ENCODE data around the gene TMEM201. TPM values are rescaled to one million over a fixed set of nuclear protein-coding genes. Genes with fewer than 3 reads are reported as not detected.

Gene TMEM201
- total and polyA plus RNA-seq, 2 of the 8 experiments (the other 6 are each of a cell fraction or from before 2014, with no cell fraction given) = 8.2 to 27.1 TPM

DNA sequence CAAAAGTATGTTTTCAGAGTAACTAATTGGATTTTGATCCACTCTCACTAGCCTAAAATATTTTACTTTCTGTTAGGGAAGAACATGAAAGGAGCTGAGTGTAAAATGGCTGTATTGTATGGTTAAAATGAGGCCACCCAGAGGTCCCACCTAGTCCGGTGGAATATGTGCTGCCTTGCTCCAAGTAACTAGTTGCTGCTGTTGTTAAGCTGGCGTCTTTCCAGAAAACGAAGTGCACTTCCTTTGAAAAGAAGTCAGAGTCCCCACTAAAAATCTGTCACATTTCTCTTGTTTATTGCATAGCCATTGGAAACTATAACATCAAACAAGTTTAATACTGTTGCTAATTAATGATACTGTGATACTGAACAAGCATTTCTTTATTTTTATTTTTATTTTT, 46.3 kb upstream of the TMEM201 start:
- Histone ChIP-seq H3K14ac (ENCODE audit: insufficient read length) (no peak overlapping the region), H3K4me3 (ENCODE audit: extremely low read depth in 1 of 4, insufficient read depth in 2 of 4, low read depth in 3 of 4, low read length in 4 of 4) (no peak overlapping the region), H3K23me2 (ENCODE audit: low read depth, low read length) (peaks cover 4% of the 10 kb centered on the region; the same call in 1 of the 2 replicates), H2BK15ac (ENCODE audit: low read length) (no peak overlapping the region), H2AK5ac (ENCODE audit: low read depth, low read length) (no peak overlapping the region), H2BK12ac (ENCODE audit: low read depth, low read length) (no peak overlapping the region), H3K4me2 (ENCODE audit: insufficient read depth in 1 of 2, low read depth in 2 of 2, low read length in 2 of 2) (no peak overlapping the region), H3K18ac (ENCODE audit: extremely low read depth, low read length) (no peak overlapping the region), H3K4me1 (replicated peaks in 1 of 4; ENCODE audit: control insufficient read depth in 3 of 4, insufficient read depth in 4 of 4, low read length in 3 of 4) (peaks cover 0 to 12% (median 5%) of the 10 kb centered on the region in 4 experiments; a peak in 3 of 7 replicates), H2BK20ac (ENCODE audit: low read length) (no peak overlapping the region), H4K5ac (ENCODE audit: insufficient read length, low read depth, low read length) (no peak overlapping the region), H3K56ac (replicated peaks; ENCODE audit: insufficient read length, low read depth, low read length) (no peak overlapping the region), H3K4ac (replicated peaks; ENCODE audit: insufficient read length, low read depth, low read length) (no peak overlapping the region), H2BK120ac (replicated peaks; ENCODE audit: low read depth, low read length) (no peak overlapping the region), H4K8ac (ENCODE audit: extremely low read depth, insufficient read depth, low read length) (no peak overlapping the region), H4K20me1 (replicated peaks in 1 of 2; ENCODE audit: control insufficient read depth in 1 of 2, insufficient read depth in 2 of 2, low read length in 2 of 2) (peaks cover 17 to 20% of the 10 kb centered on the region in 2 experiments), H3K79me1 (ENCODE audit: low read depth, low read length) (peaks cover 4% of the 10 kb centered on the region; the same call in 1 of the 2 replicates), H3K27ac (ENCODE audit: low read depth, low read length) (no peak overlapping the region), H3K36me3 (ENCODE audit: control insufficient read depth in 2 of 4, insufficient read depth in 4 of 4, low read length in 3 of 4) (no peaks in the 10 kb centered on the region), H2BK5ac (ENCODE audit: low read depth, low read length) (no peak overlapping the region), H3K79me2 (ENCODE audit: control insufficient read depth in 1 of 2, insufficient read depth in 2 of 2, low read length in 2 of 2) (peaks cover 18 to 69% of the 10 kb centered on the region in 2 experiments), H3K23ac (ENCODE audit: insufficient read length) (no peak overlapping the region), H3K9me3 (ENCODE audit: insufficient read depth in 2 of 2, low read depth in 1 of 2, low read length in 1 of 2) (no peaks in the 10 kb centered on the region), H3K27me3 (replicated peaks in 1 of 4; ENCODE audit: control insufficient read depth in 3 of 4, extremely low read depth in 1 of 4, insufficient read depth in 3 of 4, low read length in 3 of 4) (no peaks in the 10 kb centered on the region), H4K91ac (replicated peaks; ENCODE audit: insufficient read length, low read length) (no peak overlapping the region), H3K9ac (replicated peaks in 1 of 4; ENCODE audit: extremely low read depth in 1 of 4, low read depth in 3 of 4, low read length in 3 of 4) (no peak overlapping the region), H2AFZ (ENCODE audit: low read length) (no peak overlapping the region)
- TF ChIP-seq SIN3A (conservative IDR thresholded peaks at IDR 0.05 in 1 of 2, IDR thresholded peaks at IDR 0.05 in 1 of 2; ENCODE audit: low read depth in 1 of 2, low read length in 2 of 2) = no peak
- TF ChIP-seq, protein P1, sequence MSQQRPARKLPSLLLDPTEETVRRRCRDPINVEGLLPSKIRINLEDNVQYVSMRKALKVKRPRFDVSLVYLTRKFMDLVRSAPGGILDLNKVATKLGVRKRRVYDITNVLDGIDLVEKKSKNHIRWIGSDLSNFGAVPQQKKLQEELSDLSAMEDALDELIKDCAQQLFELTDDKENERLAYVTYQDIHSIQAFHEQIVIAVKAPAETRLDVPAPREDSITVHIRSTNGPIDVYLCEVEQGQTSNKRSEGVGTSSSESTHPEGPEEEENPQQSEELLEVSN (IDR thresholded peaks at IDR 0.05) = no peak
- no peak for TF ChIP-seq RXRA (IDR thresholded peaks at IDR 0.05; ENCODE audit: insufficient read depth, low read depth, low read length)
- TF ChIP-seq EZH2 (IDR thresholded peaks at IDR 0.05; ENCODE audit: low read depth, low read length, severe bottlenecking) = no peak
- no peak for TF ChIP-seq RNF2 (IDR thresholded peaks at IDR 0.05; ENCODE audit: borderline replicate concordance, low read depth, low read length, missing control alignments, poor library complexity, severe bottlenecking)
- TF ChIP-seq CBX5 (IDR thresholded peaks at IDR 0.05; ENCODE audit: low read depth, low read length) = no peak
- TF ChIP-seq ZNF274 (IDR thresholded peaks at IDR 0.05; ENCODE audit: borderline replicate concordance, extremely low read depth, low read length) = no peak
- DNase-seq (ENCODE audit: low read depth in 1 of 2, low spot score in 2 of 2) = no peak
- CTCF ChIA-PET (ENCODE audit: partially characterized antibody) = interaction anchor here (1.5 to 2.7 kb wide), 2 partner anchors 10 to 51 kb away, joined by 5 to 6 read pairs; no protein-coding TSS in a partner anchor
- 94% methylated on average over 3 of the region's 3 CpGs; no CpG with 5 or more reads in 1 of the 2 experiments for WGBS, 2 experiments (ENCODE audit: extremely low coverage in 1 of 2, insufficient coverage in 1 of 2, insufficient read length in 1 of 2, insufficient replicate concordance in 2 of 2, low coverage in 1 of 2, low lambda C conversion rate in 2 of 2, missing lambda C conversion rate in 1 of 2)
- FAIRE-seq = no peak
- POLR2A ChIA-PET (ENCODE audit: partially characterized antibody) = interaction anchor here (1.0 to 1.5 kb wide), 2 partner anchors 9 to 13 kb away, joined by 3 read pairs; no protein-coding TSS in a partner anchor
